Ovary (tissue), 3 donors: ENCODE measurements around the gene DOP1B.

Experiments used
- EP300 ChIP-seq: sonication (generic); formaldehyde crosslinking; IDR thresholded peaks from one replicate; pipeline ENCODE4 v1.6.1; 2017; ENCODE audit warnings: antibody characterized with exemption
- POLR2A ChIP-seq: fragments of 450-650 bp; IDR thresholded peaks from one replicate; pipeline ENCODE4 v1.6.1; 2017; ENCODE audit warnings: antibody characterized with exemption, mild to moderate bottlenecking, moderate library complexity
- TF ChIP-seq, protein P1 (sequence below), 3 donors: fragments of 450-650 bp in 2 of 3; fragments of 200-600 bp in 1 of 3; IDR thresholded peaks; one replicate each; pipeline versions ENCODE4 v1.5.1 to v1.8.0; 2016 to 2022; ENCODE audit warnings: antibody characterized with exemption in 3 of 3, mild to moderate bottlenecking in 1 of 3
- donor health status: DM: no; HTN: no; CAD: no.

GRCh38 chr21:36204980-36205379, 48.4 kb downstream of the DOP1B start:
- TF ChIP-seq, protein P1, sequence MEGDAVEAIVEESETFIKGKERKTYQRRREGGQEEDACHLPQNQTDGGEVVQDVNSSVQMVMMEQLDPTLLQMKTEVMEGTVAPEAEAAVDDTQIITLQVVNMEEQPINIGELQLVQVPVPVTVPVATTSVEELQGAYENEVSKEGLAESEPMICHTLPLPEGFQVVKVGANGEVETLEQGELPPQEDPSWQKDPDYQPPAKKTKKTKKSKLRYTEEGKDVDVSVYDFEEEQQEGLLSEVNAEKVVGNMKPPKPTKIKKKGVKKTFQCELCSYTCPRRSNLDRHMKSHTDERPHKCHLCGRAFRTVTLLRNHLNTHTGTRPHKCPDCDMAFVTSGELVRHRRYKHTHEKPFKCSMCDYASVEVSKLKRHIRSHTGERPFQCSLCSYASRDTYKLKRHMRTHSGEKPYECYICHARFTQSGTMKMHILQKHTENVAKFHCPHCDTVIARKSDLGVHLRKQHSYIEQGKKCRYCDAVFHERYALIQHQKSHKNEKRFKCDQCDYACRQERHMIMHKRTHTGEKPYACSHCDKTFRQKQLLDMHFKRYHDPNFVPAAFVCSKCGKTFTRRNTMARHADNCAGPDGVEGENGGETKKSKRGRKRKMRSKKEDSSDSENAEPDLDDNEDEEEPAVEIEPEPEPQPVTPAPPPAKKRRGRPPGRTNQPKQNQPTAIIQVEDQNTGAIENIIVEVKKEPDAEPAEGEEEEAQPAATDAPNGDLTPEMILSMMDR (IDR thresholded peaks at IDR 0.05), result no peak
- no peak for TF ChIP-seq EP300
- no peak for TF ChIP-seq POLR2A
